Activated CD8-positive, alpha-beta memory T cell treated with anti-CD3 and anti-CD28 coated beads for 4 hours (primary cell): ENCODE data around the gene FAM177A1.

Experiments
- DNase-seq, 2 donors: peaks; one replicate each; pipeline ENCODE4 v3.0.0-alpha.2; 2020; ENCODE audit warnings: low read depth in 2 of 2

Gene FAM177A1

GRCh38 chr14:35123388-35123703 lies 77.3 kb downstream of the FAM177A1 start:
- DNase-seq: no peak

DNA sequence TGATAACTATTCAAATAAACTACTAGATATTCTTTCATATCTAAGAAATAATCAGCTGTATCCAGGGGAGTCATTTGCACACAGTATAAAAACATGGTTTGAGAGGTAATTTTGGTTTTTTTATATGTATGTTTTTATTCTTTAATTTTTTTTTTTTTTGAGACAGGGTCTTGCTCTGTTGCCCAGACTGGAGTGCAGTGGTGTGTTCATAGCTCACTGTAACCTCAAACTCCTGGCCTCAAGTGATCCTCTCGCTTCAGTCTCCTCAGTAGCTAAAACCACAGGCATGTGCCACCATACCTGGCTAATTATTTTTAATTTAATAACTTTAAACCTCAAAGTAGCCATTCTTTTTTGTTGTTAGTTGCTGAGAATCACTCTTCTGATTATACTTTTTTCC lies 78.1 kb downstream of the FAM177A1 start:
- DNase-seq: no peak
